Measurements from ENCODE around the gene RPS14.

DNA sequence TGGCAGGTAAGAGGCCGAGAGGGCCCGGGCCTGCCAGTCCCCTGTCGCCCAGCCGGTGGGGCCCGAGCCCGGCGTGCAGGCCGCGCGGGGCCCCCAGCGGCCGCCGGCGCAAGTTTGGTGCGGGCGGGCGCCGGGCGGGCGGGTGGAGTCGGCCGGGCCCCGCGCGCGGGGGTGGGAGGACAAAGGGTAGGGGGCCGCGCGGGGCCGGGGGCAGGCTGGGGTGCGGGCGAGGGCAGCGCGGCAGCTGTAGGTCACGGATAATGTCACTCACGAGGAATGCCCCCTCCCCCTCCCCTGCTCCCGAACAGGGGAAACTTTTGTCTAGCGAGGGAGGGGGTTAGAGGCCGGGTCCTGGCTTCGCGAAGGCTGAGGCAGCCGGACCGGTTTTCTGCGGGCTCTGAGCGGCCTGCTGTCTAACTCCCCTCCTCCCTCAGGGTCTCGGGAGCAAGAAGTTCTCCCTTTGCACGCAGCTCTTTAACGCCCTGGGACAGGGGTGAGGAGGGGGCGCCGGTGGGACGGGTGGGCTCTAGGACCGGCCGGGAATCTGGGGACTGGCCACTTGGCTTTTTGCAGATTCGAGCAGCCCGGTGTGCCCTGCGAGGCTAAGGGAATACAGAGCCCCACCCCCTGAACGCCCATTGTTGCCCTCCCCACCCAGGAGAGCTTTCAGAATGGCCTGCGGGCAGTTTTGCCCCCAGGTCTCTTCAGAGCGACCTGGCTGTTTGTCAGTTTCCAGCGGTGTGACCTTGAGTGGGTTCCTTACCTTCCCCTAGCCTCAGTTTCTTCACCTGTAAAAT is 37.1 kb upstream of the RPS14 start:
- TF ChIP-seq EZH2phosphoT487 (IDR thresholded peaks at IDR 0.05; ENCODE audit: insufficient read depth, low read depth): no peak
- no peak for TF ChIP-seq EZH2 (IDR thresholded peaks at IDR 0.05; ENCODE audit: insufficient read depth, poor library complexity, severe bottlenecking)
